ENCODE results near the gene PDZD2.
"Not testable (repeated sequence)": the region's sequence is repeated elsewhere in the genome, so short reads cannot be mapped to it uniquely, and the experiment has no call there.

Gene PDZD2

GRCh38 chr5:31987985-31988710 is 349.2 kb downstream of the PDZD2 start:
- DNase-seq: no peak

- no peak for DNase-seq
Observed at GRCh38 chr5:31990081-31990650, 351.2 kb downstream of the PDZD2 start.

GRCh38 chr5:31990701-31991110 is 351.8 kb downstream of the PDZD2 start:
- DNase-seq: no peak

DNA sequence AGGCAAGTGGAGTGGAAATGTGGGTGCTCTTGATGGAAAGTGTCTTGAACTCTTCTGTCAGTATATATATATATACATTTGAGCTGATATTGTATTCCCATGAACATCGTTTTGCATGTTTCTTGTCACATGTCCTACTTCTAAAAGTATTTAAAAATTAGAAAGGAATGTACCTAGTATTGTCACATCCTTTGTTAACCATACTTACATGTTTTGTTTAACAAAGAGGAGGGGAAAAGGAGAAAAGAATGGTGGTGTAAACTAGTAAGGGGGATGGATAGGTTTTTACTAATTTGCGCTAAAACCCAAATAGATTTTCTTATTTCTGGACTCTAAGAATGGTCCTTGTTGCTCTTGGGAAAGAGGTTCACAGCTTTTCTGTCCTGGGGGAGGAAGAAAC is 353.4 kb downstream of the PDZD2 start:
- DNase-seq: no peak

DNA sequence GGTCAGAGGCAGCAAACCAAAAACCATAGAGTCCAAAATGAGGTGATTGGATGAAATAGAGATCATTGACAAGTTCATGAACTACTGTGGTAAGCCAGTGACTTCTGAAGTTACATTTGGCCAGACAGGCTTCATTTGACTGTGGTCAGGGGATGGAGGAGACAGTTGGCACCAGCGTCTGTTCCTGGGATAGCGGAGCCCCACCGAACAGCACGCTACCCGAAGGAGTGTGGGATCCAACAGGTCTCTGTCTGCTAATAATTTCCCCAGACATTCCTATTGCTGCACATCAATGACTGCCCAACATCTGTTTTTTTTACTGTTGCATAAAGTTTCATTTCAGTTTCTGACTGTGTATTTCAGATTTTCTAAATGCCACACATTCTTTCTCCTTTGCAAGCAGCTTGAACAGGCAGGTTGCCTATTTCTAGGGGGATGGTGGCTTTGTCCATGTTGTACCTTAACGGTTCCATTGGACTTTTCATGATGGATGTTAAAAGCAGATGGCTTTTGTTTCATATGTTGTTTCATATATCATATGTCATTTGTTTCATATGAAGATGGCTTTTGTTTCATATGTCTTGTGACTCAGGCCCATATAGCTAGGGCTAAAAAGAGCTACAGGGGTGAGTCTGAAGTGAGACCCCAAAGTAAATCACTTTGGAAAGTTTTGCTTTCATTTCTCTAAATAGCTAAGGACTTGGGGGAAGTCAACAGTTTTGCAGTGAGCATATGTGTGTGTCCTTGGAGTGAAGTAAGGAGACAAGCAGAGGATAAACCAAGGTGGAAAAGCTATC is 354.4 kb downstream of the PDZD2 start:
- no peak for DNase-seq

DNA sequence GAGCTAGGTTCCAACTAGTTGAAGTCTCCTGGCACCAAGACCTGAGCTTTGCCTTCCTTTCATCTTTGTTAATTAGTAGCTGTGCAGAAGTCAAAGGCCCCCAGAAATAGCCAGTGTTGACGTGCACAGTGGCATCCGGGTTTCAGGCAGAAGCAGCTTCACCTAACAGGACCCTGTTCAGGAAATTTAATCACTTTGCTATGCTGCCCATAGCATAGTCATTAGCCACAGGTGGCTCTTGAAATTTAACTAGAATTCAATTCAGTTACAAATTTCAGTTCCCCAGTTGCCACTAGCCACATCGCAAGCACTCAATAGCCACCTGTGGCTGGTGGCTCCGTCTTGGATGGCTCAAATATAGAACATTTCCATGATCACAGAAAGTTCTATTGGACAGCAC is 356.1 kb downstream of the PDZD2 start:
- DNase-seq: no peak

DNA sequence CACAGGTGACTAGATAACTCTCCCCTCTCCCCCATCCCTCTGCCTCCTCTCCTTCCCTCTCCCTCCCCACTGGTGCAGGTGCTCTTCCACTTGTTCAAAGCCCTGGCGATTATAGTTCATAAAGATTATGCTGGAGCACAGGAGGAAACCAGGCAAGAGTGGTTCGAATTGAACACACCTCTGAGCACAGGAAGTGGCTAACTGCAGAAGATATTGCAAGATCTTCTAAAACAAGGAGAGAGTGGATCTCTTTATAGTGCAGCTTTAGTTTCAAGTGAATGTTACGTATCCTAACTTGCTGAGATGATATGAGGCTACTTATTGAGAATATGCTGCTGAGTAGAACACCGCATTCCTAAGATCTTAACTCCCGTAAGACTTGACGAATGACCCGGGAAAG is 356.8 kb downstream of the PDZD2 start:
- no peak for DNase-seq

- DNase-seq: no peak
Observed at GRCh38 chr5:31996909-31997308, 358.0 kb downstream of the PDZD2 start.

GRCh38 chr5:31999470-31999869 is 360.5 kb downstream of the PDZD2 start:
- DNase-seq: no peak

DNA sequence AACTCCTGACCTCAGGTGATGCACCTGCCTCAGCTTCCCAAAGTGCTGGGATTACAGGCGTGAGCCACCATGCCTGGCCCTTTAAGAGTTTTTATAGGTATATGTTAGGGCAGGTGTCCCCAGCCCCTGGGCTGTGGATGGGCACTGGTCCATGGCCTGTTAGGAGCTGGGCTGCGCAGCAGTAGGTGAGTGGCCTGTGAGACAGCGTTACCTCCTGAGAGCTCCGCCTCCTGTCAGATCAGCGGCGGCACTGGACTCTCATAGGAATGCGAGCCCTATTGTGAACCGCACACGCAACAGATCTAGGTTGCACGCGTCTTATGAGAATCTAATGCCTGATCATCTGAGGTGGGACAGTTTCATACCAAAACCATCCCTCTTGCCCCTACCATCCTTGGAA is 361.8 kb downstream of the PDZD2 start:
- DNase-seq: no peak

GRCh38 chr5:32001284-32001683 is 362.4 kb downstream of the PDZD2 start:
- no peak for DNase-seq

- DNase-seq: no peak
Observed at GRCh38 chr5:32001707-32002106, 362.8 kb downstream of the PDZD2 start.

DNA sequence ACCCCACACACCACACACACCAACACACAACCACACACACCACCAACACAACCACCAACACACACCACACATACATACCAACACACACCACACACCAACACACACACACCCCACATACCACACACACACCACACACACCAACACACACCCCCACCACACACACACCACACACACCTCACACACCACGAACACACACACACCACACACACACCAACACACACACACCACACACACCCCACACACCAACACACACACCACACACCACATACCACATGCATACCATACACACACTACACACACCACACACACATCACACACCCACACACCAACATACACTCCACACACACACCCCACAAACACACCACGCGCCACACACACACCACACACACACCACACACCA is 363.8 kb downstream of the PDZD2 start:
- no peak for DNase-seq

DNA sequence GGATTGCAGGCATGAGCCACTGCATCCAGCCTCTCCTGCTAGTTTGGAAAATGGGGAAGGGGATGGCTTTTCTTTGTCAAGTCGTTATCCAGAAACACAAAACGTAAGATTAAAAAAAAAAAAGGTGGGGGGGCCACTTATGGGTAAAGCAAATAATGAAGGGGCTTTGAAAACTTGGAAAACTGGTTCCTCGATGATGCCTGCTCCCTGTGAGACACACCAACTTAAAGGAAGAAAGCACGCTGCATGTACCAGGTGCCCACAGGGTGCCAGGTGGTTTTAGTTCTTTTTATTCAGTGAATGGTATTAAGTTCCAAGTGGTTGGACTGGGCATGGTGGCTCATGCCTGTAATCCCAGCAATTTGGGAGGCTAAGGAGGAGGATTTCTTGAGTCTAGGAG is 365.1 kb downstream of the PDZD2 start:
- no peak for DNase-seq

- DNase-seq: no peak
Observed at GRCh38 chr5:32004404-32004803, 365.5 kb downstream of the PDZD2 start.

- no peak for DNase-seq
Observed at GRCh38 chr5:32008746-32009145, 369.8 kb downstream of the PDZD2 start.

DNA sequence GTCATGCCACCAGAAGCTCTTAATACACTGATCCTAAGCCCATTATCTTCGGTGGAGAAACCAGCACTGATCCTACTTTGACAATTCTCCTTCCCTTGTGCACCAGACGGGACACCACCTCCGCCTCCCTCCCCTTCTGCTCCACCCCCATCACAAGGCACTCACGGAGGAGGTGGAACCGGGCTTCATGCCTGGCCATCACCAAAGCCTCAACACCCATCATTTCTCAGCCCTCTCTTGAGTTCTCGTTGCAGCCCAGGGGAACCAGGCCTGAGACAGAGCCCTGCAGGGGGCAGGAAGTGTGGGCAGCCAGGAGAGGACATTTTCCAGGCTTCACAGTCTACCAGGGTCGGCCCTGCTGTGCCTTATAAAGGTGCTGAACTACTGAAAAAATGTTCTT is 374.7 kb downstream of the PDZD2 start:
- DNase-seq: no peak

DNA sequence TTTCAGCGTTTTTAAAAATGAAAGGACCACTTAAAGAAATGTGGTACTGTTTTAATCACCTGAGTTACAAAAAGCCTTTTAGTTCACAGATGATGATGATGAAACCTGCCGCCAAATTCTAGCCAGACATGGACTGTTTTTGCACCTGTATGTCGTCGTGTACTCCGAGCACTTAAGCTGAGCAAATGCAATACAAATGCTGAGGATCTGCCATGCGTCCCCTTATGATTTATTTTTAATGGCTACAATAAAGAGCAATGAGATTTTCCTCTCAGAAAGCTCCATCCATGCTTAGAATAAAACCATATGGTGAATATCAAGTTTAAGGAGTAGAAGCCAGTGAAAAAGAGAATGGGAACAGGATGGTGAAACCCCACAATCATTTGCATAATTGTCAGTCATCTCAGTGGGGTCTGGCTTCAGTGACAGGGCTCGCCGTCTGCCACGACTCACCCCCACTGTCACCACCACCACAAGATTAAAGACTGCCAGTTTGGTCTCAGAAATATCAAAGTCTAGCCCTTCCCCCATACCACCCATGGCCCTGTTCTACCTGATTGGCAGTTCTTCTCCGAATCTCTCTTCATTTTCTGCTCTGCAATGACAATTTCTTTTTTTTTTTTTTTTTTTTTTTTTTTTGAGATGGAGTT is 375.3 kb downstream of the PDZD2 start:
- no peak for DNase-seq

- DNase-seq: not testable (repeated sequence)
Observed at GRCh38 chr5:32015262-32015661, 376.3 kb downstream of the PDZD2 start.

DNA sequence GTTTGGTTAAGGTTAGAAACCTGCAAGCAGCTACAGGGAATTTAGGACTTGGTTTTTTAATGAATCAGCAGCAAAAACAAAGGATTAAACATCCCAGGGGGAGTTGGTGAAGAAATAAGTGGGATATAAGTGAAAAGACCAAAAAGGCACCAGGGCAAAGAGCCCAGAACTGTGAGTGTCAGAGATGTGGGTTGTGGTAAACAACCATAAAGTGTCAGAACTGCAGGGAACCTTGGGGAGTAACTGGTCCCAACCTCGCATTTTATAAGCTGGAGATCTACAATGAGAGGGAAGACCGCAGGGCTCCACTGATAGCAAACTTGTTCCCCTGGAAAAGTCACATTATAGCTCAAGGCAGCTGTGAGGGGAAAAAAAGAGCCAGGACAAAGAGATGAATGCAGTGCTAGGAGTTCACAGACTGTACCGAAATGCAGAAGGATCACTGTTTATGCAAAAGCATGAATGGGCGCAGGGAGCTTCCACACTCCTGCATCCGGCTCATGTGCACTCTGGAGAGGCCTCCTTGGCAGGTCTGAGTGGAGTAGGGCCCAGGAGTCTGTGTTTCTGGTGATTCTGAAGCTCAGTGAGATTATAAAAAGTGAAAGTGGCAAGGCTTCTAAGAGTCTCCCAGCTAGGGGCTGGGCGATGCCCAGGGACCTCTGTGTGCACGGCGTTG is 378.9 kb downstream of the PDZD2 start:
- no peak for DNase-seq

- no peak for DNase-seq
Observed at GRCh38 chr5:32018476-32019436, 379.8 kb downstream of the PDZD2 start.

GRCh38 chr5:32020271-32020670 is 381.3 kb downstream of the PDZD2 start:
- DNase-seq: peak in 1 of 2 experiments; percentile 26
